Measurements from ENCODE around the gene PRLHR.
A peak's percentile ranks its signal among the peaks of the same experiment; 100 is the strongest.
"Not testable (repeated sequence)": the region's sequence is repeated elsewhere in the genome, so short reads cannot be mapped to it uniquely, and the experiment has no call there.

PRLHR gene

DNA sequence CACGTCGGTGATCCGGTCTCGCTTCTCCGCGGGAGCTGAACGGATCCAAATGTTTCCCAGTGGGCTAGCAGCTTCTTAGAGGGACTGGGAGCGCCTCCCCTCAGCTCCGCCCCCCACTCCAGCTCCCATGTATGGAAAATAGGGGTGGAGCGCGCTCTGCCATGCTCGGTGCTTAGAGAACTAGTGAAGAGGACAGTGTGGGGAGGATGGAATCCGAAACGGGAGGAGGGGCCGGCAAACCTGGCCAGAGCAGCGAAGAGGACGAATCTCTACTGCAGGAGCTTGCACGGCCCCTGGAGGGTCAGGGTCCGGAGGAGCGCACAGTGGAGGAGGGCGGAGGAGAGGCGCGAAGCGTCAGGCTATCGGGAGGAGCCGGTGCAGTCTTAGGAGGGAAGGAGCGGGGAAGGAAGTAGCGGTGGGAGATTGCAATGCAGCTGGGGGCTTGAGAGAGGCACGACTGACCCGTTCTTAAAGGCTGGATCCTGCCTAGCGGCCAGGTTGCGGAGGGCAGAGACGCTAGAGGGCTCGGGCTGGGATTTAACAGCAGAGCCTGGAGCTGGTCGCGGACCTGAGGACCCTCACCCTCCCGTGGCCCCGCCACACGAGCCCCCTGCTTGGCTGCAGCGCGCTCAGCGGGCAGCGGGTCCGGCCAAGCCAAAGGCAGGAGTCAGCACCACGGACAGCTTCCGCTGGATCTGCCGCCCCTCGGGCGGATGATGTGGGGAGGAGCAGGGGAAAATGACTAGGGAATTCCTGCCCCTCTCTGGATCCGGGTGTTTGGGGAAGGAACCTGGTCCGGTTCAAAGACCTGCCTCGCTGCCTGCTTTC is at the start of gene PRLHR:
TSS of gene PRLHR (minus strand) at position 51 of the 828 bp plus-strand sequence. CDS start 404 bp downstream, outside the sequence.
- DNase-seq: peak; percentile 28

DNA sequence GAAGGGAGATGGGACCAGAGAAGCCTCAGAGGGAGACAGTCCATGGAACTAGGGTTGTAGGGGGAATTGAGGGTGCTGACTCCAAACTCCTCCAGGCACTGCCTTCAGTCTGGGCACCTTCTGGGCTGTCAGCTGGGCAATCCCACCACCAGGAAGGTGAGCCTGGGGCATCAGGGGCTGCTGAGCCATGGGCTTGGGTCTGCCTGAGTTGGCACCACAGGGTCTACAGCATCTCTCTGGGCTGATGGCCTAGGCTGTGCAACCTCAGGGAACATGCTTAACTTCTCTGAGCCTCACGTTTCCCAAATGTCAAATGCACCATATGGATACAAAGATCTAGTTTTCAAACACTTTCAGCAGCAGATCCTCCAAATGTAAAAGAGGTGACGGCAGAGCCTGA is 46.8 kb upstream of the PRLHR start:
- DNase-seq: no peak

DNA sequence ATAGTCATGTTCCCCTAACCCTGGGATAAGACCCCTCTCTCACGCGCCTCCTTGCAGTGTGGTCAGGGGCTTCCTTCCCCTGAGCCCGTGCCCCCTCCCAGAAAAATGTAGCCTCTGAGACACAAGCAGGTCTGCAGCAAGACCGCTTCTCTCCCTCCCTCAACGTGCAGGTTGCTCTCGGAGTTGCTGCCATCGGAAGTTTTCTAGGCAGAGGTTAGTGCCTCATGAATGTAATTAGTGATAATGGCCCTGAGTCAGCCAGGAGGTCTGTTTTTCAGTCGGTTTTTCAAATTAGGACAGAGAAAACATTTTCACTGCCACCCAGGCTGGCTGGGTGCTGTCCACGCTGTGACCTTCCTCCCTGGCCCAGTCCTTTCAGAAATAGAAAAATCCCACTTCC is 43.2 kb upstream of the PRLHR start:
- no peak for DNase-seq

DNA sequence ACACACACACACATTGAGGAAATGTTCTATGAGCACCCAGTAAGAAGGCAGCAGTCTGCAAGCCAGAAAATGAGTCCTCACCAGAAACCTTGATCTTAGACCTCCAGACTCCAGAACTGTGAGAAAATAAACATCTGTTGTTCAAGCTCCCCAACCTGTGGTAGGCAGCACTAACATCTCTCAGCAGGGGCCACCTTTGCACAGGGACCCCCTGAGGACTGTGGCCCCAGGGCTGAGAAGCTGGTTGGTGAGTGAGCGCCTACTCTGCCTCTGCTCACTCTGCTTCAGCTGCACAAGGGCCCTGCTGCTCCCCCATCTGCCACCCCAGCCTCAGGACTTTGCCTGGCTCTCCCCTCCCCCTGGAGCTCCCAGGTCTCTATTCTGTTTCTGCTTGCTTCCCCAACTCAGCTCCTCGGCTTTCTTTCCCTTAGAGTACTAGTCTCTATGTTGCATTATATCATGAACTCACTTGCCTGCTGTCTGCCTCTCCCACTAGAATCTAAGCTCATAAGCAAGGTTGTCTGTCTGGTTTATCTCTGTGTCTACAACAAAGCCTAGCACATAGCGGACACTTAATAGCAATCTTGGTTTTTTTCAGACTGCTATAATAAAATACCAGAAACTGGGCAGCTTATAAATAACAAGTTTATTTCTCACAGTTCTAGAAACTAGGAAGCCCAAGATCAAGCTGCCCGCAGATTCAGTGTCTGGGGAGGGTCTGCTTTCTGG is 40.4 kb upstream of the PRLHR start:
- no peak for DNase-seq

DNA sequence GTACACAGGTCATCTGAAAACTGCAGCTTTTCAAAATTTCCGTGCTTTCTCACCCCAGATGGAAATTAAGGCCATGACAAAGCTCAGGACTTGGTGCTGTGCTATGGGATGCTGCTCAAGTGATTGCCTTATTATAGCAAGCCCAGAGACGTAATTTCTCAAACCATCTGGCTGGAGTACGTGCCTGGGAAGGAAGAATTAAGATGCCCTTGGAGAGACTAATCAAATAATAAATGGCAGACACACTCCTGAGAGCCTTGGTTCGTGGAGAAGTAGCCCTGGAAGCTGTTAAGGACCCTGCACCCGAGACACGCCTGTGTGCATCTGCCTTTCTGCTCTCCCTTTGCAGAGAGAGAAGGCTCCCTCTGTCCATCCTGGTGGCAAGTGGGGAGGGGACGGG is 38.3 kb upstream of the PRLHR start:
- DNase-seq: no peak

DNA sequence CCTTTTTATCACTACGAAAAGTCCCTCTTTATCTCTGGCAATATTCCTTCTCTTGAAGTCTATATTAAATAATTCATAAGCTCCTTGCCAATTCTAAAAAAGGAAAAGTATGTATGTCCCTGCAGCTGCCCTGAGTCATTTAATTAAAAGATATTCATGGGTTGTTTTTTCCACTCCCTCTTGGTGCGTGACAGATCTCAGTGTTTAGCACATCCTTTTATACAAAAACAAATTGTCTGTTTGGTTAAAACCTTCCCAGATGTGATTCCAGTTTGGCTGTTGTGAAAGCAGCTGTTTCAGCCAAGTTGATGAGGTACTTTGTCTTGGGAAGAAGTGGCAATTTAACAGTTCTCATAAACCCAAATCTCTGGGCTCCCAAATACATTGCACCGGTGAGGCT is 33.8 kb upstream of the PRLHR start:
- DNase-seq: no peak

DNA sequence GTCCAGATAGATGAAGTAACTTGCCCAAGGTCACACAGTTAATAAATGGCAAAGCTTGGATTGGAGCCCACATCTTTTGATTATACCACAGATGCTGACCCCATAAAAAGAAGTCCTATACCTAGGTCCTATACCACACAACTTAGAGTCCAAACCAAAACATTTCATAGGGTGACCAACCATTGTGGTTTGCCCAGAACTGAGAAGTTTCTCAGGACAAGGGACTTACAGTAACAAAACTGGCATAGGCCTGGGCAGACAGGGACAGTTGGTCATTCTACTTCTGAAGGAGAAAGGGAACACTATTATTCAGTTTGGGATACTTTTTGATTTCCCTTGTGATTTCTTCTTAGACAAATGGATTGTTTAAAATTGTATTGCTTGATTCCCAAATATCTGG is 32.9 kb upstream of the PRLHR start:
- DNase-seq: no peak

DNA sequence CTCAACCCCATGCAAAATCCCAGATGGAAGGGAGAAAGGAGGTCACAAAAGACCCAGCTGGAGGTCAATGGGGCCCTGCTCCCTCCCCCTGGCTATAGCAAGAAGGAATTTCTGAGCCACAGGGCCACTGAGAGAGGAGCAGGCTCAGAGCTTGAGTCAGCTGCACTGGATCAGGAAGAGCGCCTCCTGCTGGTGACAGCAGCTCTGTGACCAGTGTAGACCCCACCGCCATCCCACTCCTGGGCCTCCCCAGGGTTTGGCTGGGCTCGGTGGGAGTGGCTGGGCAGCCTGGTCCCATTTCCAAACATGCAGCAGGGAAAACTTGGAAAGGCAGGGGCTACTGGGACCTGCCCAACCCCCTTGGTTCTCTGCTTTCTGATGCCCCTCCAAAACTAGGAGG is 31.5 kb upstream of the PRLHR start:
- DNase-seq: no peak

DNA sequence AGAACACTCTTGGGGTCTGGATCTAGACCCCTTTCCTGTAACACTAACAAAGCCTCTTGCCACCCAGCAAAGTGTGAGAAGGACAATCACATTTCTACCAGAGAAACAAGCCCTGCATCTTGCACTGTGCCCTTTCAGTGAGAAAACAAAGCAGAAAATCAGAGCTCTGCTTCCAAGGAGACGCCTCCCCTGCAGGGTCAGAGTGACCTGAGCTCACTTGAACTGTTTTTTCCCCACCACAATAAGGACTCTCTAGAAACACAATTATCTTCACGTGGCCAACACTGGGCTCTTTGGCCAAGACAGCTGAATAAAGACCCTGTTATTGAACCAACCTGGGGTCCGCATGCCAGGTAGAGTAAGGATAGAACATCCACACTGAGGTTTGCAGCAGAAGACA is 30.1 kb upstream of the PRLHR start:
- no peak for DNase-seq

DNA sequence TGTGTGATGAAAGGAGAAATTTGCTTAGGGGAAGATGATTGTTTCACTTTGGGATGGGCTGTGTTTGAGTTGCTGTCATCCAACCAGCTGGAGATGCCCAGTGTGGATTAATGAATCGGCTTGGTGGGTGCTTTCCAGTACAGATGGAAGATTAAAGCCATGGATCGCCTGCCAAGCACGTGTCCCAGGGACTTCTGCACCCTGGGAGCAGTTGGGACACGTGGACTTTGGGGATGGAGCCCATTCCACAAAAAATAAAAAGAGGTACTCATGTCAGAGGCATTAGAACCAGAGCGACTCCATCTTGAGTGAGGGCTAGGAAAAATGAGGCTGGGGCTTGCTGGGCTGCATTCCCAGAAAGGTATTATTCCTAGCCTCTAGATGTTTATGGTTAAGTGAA is 29.3 kb upstream of the PRLHR start:
- DNase-seq: no peak

DNA sequence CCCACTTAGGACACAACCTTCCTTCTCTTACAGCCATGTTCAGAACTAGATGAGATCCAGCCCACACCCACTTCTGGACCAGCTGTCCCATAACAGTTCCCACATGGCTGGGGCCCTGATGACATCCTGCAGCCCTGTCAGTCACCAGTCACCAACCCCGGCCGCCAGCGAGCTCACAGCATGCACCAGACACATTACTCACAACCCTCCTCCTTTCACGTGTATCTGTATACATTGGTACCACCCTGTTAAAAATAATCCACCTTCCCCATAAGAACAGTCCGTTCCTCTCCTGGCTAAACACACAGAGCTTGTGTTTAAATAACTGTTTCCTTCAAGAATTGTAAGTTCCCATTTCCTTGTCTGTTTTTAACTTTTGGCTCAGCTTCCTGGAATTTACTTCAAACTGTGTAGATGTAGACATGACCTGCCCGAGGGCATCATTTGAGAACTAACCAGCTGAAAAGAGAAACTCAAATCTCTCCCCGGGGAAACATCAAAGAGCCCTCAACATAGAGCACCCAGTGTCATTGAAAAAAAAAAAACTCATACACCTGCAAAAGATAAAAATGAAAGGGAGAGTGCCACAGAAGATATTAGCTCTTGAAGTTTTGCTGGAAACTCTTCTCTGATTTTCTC is 26.0 kb upstream of the PRLHR start:
- DNase-seq: peak; percentile 37

DNA sequence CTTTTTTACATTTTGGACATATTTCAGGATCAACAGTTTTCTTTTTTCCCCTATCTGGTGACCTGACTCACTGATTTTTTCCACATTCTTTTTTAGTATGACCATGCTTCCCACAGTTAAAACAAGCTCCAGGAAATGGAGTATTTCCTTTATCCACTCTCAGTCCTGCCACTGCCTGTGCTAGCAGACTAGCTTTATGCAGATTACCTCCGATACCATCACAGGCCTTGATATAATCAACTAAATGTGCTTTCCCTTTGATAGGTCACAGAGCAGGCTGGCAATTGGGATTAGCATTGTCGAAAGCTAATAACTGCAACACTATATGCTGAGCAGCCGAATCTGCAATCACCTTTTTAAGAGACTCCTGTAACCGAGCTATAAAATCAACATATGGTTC is 18.4 kb upstream of the PRLHR start:
- not testable (repeated sequence) for DNase-seq

DNA sequence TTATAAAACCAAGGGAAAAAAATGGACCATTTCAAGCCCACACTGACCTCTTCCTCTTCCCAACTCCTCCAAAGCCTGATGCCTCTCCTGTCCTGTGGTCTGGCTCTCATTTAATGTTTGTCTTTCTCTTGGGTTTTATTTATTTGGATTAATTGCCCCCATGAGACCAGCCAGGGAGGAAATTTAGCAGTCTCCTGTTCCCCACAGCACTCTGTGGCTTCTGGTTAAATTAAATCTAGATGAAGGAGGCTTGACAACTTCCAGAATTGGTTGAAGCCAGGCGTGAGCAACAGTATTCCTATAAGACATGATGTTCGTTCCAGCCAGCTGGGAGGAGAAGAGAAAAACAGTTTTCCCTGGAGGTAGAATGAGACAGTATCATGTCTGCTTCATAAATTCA is 15.1 kb upstream of the PRLHR start:
- DNase-seq: no peak

DNA sequence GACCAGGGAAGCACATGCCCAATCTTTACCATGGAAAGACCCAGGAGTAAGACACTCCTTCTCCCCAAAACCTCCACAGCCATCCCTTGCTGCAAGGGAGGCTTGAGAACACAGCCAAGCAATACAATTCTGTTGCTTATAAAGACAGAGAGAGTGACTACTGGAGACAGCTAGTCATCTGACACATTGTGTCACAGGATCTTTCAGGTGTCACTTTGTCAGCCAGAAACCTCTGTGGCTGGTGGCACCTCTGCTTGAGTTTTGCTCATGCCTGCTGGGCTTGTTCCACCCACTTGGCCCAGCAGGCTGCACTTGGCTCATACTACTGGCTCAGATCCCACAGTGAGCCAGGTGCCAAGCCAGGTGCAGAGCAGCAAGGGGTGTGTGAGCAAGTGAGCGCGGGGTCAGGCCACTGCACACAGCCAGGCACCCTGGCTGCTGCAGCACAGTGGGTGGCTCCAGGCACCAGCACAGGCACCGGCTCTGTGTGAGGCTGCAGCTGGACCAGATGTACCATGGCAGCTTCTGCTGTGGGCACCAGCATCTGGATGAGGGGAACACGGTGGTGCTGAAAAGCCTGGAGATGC is 12.4 kb upstream of the PRLHR start:
- DNase-seq: no peak

DNA sequence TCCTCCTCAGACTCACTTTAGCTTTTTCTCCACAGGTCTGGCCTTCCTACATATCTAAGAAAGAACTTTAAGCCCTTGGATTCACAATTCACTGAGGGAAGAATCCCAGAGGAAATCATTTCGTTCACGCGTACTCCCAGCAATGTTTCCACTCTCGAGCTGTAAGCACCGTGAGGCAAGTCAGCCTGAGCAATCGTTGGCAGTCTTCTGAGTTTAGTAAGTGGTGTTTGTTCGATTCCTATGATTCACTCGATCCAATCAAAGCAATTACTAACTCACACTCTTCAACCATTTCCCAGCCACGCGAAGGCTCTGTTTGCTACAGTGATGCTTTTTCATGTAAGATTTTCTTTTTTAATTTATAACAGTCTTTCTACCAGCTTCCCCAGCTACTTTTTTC is 10.2 kb upstream of the PRLHR start:
- DNase-seq: no peak

DNA sequence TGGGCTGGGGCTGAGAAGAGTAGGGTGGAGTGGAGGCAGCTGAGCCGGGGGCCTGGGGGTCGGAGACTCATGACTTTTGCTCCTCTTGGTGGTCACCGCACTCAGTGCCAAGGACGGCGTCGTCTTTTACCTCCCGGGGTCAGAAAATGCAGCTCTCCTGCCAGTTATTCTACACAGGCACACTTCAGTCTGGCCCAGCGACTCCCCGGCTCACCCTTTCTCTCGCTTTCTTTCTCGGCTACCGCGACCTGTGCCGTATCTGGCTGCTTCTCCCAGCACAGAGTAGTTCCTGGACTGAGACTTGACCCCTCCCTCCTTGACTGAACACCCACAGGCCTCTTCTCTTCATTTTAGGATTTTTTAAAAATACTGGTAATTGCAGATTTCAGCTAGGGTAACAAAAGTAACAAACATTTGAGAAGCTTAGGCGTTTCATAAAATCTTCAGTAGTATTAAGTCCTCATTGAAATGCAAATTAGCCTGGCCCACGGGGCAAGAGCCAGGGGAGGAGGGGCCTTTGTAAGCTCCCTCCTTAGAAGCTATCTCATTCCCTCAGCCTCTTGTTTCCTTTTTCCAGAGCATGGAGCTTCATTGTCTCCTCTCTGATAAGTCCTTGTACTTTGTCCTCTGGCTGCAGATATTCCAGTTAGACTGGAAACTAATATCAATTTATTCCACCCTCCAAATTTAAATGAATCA is 1.1 kb upstream of the PRLHR start:
- DNase-seq: no peak

DNA sequence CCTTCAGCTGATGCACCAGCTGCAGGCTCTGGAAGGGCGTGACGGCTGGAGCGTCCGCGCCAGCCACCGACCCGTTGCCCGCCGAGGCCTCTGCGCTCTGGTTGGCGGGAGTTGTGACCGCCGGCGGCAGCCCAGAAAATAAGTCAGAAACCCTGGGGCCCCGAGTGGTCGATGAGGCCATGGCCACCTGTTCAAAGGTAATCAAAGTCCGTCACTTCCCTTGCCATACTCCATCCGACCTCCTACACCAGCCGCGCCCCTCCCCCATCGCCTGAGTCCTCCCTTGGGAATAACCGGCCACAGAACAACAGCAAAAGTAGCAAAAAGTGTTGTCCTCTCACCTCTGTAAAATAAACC is 406 bp downstream of the PRLHR start:
- DNase-seq: no peak

DNA sequence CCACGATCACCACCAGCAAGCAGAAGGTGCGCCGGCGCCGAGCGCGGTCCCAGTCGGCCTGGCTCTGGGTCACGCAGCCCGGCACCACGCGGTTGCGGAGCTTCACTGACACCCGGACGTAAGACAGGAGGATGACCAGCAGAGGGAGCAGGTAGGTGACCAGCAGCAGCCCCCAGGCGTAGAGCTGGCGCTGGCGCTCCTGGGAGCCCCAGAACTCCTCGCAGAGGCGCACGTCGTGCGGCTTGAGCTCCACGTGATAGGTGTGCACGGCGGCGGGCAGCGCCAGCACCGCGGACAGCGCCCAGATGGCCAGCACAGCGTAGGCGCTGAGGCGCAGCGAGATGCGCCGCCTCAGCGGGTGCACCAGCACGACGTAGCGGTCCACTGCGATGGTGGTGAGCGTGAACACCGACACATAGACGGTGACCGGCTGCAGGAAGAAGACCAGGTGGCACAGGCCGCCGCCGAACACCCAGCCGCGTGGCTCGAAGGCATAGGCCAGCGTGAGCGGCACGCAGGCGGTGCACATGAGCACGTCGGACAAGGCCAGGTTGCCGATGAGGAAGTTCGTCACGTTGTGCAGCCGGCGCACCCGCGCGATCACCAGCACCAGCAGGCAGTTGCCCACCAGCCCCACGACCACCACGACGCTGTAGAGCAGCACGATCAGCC is 920 bp downstream of the PRLHR start:
- peak; percentile 45 for DNase-seq

DNA sequence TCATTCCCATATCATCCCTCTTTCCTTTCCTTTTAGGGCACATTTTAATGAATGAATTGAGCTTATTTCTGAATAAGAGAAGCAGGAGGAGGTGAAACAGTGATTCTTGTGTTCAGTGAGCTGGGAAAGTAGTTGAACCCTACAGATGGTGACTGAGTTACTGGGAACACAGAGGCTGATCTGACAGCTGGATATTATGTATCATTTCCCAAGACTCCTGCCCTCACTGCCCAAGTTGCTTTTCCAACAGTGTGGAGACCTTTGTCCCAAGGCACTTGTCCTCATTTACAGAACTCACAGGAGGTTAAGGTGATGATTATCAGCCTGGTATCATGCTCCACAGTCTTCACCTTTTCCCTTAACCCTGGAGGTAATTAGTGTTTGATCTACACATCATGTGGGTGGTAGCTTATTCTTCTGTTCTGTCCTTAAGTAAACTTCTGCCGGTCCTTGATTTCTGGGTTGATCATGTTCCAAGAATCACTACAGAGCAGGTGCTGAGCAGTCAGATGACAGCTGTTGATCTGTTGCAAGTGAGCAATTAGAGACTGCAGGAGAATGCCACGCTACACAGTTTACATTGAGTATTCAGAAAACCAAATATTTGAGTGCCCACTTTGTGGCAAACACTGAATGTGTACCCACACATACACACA is 2.6 kb downstream of the PRLHR start:
- no peak for DNase-seq

DNA sequence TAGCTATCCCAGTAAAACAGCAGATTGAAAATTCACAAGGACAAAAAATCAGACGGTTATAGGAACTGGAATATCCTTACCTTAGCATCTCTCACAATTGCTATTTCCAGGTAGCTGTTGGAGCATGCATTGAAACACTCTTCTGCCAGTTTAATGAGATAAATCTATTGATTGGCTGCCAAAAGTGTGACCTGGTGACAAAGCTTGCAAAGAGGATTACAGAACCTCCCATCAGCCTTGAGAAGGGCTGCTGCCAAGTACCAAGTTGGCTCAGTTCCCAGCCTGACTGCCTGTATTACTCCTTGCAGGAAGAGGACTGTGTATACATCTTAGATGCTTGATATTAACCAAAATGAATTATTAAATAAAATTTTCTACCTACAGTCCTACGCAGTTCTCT is 5.1 kb downstream of the PRLHR start:
- no peak for DNase-seq

DNA sequence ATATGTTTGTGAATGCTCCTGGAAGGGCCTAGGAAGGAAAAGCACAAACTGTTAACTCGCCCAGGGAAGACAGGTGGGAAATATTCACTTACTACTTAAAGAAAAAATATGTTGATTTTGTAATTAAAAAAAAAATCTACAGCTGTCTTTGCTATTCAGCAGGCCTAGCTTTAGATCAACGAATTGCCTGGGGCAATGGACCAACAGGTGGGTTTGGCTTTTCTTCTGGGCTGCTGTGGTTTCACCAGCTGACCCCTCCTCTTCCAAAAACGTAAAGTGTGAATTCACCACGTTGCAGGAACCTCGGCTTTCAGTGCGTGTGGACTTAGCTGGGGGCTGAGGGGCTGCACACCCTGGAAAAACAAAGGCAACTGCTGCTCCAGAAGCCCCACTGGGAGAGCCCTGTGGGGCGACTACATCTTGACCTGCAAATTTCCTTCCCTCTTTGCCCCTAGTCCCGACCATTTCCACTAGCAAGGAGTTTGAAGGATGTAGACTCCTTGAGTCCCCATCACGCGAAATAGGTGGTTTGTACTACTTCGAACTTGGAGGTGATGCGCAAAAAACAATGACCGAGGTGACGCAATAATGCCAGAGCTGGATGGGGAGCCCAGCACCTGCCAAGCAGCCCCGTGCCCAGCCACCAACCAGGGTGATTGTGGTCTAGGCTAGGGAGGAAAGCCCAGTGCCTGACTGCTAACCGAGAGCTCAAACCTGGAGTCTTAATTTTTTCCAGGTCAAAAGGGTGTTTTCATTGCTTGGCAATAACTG is 7.4 kb downstream of the PRLHR start:
- DNase-seq: no peak
